K562 (cell line): Measurements from ENCODE around the gene TMEM63C. TPM values are rescaled to one million over a fixed set of nuclear protein-coding genes. Genes with fewer than 3 reads are reported as not detected.
A peak's percentile ranks its signal among the peaks of the same experiment; 100 is the strongest.

Source experiments
- CHCHD3 ChIP-seq: fragments of 250-450 bp; sonication (Bioruptor Pico); IDR thresholded peaks from 2 replicates; pipeline ENCODE4 v2.1.2; 2022; ENCODE audit warnings: mild to moderate bottlenecking
- CSDE1 ChIP-seq, 2 experiments: fragments of 450-650 bp; IDR thresholded peaks; 2 replicates each; pipeline ENCODE4 v1.6.1; 2016; ENCODE audit warnings: mild to moderate bottlenecking in 1 of 2
- FIP1L1 ChIP-seq: fragments of 200-400 bp; formaldehyde crosslinking; IDR thresholded peaks from 2 replicates; pipeline ENCODE4 v1.6.1; 2018; ENCODE audit warnings: mild to moderate bottlenecking, low read depth, low read length; ENCODE audit not compliant: poor library complexity, severe bottlenecking
- MAFG ChIP-seq: fragments of 450-650 bp; conservative IDR thresholded peaks from 2 replicates; pipeline ENCODE4 v1.6.1; 2016; ENCODE audit warnings: missing genetic modification characterization, missing compliant biosample characterization
- NCOA6 ChIP-seq: fragments of 450-650 bp; IDR thresholded peaks from 2 replicates; pipeline ENCODE4 v1.6.1; 2017; ENCODE audit warnings: mild to moderate bottlenecking
- SLC30A9 ChIP-seq: fragments of 250-450 bp; sonication (Bioruptor Pico); IDR thresholded peaks from 2 replicates; pipeline ENCODE4 v1.8.0; 2022; ENCODE audit warnings: mild to moderate bottlenecking, moderate library complexity
- STAG1 ChIP-seq: sonication (generic); formaldehyde crosslinking; IDR thresholded peaks from 2 replicates; pipeline ENCODE4 v1.5.0; 2020; ENCODE audit warnings: missing genetic modification reagents, borderline replicate concordance
- ZBTB7A ChIP-seq: IDR thresholded peaks from 2 replicates; pipeline ENCODE4 v1.6.1; 2011; ENCODE audit warnings: low read depth, mild to moderate bottlenecking, low read length, moderate library complexity, borderline replicate concordance; ENCODE audit not compliant: control insufficient read depth
- ZNF766 ChIP-seq: fragments of 200-800 bp; sonication (Bioruptor generic); conservative IDR thresholded peaks from 2 replicates; pipeline ENCODE4 v1.6.1; 2016; ENCODE audit warnings: missing genetic modification characterization, missing compliant biosample characterization
- polyA plus RNA-seq, 8 experiments: library from polyadenylated mRNA; depleted of rRNA in 4 of 8; stranded (reverse) in 5 of 8; unstranded in 3 of 8; fragments of >200 nt; fragmentation: Nextera tagmentation in 2 of 8; fragmentation: Illumina TruSeq in 1 of 8; extraction: Ambion mirVana in 2 of 8; extraction: Trizol in 1 of 8; gene quantifications; 2 replicates each; pipeline versions ENCODE4 v1.2.1 to v1.2.3, GENCODE V29; 2011 to 2014; ENCODE audit warnings: inconsistent platforms in 1 of 8, missing spikeins in 1 of 8
- total RNA-seq, 7 experiments: library from RNA; depleted of rRNA in 6 of 7; stranded (reverse); fragments of >200 nt in 6 of 7; fragmentation: Illumina TruSeq in 2 of 7; extraction: Trizol in 2 of 7; gene quantifications; 2 replicates each; pipeline versions ENCODE4 v1.2.1 to v1.2.3, GENCODE V29; 2011 to 2021; ENCODE audit warnings: low replicate concordance in 1 of 7
- TF ChIP-seq, protein P1 (sequence below), 3 experiments: IDR thresholded peaks in 2 of 3; conservative IDR thresholded peaks in 1 of 3; 2 replicates each; pipeline ENCODE4 v1.5.1; 2011 to 2012; ENCODE audit warnings: low read length in 3 of 3, mild to moderate bottlenecking in 3 of 3, control low read depth in 2 of 3, improper control_type of control experiment in 1 of 3, inconsistent platforms in 1 of 3, low read depth in 1 of 3, mixed read lengths in 1 of 3, moderate library complexity in 1 of 3; ENCODE audit not compliant: insufficient read depth in 2 of 3
- TF ChIP-seq, protein P2 (sequence below), 2 experiments: fragments of 450-650 bp; IDR thresholded peaks; 2 replicates each; pipeline ENCODE4 v1.6.1; 2016; ENCODE audit warnings: mild to moderate bottlenecking in 2 of 2, borderline replicate concordance in 1 of 2, low read depth in 1 of 2, moderate library complexity in 1 of 2
- TF ChIP-seq, protein P3 (sequence below): fragments of 250-450 bp; sonication (Bioruptor Pico); IDR thresholded peaks from 2 replicates; pipeline ENCODE4 v1.5.0; 2021
- TF ChIP-seq, protein P4 (sequence below): sonication (generic); formaldehyde crosslinking; IDR thresholded peaks from 2 replicates; pipeline ENCODE4 v1.5.0; 2020; ENCODE audit warnings: missing genetic modification reagents

Gene TMEM63C
- total and polyA plus RNA-seq, 9 of the 15 experiments (the other 6 are each of a cell fraction or from before 2014, with no cell fraction given) = 0.07 TPM; not detected in 8

DNA sequence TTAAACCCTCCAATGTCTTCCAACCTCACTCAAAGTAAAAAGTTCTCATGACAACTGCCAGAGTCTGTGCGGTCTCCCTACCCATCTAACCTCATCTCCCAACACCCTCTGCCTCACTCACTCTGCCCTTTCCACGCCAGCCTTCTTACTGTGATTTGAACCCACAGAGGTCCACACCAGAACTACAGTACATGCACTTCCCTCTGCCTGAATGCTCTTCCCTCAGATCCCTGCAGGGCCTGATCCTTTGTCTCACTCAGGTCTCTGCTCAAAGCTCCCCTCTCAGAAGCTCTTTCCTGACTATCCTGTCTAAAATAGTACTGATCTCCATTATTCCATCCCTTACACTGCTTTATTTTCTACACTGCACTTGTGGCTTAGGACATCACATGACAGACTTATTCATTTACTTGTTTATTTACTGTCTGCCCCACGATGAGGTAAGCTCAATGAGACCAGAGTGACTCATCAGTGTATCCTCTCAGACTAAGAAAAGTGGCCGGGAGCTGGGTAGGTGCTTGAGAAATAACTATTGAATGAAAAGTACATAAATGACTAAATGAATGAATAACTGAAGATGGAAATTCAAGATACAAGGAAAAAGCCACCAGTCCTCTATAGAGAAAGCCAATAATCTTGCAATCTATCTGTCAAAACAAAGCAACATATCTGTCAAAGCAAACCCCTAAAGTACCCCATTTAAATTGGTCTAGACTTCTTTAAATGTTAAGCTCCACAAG, 122.0 kb downstream of the TMEM63C start (continued):
- TF ChIP-seq, protein P1, sequence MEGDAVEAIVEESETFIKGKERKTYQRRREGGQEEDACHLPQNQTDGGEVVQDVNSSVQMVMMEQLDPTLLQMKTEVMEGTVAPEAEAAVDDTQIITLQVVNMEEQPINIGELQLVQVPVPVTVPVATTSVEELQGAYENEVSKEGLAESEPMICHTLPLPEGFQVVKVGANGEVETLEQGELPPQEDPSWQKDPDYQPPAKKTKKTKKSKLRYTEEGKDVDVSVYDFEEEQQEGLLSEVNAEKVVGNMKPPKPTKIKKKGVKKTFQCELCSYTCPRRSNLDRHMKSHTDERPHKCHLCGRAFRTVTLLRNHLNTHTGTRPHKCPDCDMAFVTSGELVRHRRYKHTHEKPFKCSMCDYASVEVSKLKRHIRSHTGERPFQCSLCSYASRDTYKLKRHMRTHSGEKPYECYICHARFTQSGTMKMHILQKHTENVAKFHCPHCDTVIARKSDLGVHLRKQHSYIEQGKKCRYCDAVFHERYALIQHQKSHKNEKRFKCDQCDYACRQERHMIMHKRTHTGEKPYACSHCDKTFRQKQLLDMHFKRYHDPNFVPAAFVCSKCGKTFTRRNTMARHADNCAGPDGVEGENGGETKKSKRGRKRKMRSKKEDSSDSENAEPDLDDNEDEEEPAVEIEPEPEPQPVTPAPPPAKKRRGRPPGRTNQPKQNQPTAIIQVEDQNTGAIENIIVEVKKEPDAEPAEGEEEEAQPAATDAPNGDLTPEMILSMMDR (IDR thresholded peaks at IDR 0.05 in 2 of 3, conservative IDR thresholded peaks at IDR 0.05 in 1 of 3; ENCODE audit: insufficient read depth in 2 of 3, low read depth in 1 of 3, low read length in 3 of 3) = no peak
- TF ChIP-seq ZNF766 (CRISPR knock-in tag) (no peak), FIP1L1 (no peak), SLC30A9 (no peak), MAFG (tag) (peak; percentile 51; the same call in 1 of the 2 replicates), ZBTB7A (no peak), NCOA6 (no peak), CHCHD3 (CRISPR knock-in tag) (no peak), CSDE1 (IDR thresholded peaks at IDR 0.05) (no peak), STAG1 (CRISPR knock-in tag) (no peak)
- TF ChIP-seq, protein P2, sequence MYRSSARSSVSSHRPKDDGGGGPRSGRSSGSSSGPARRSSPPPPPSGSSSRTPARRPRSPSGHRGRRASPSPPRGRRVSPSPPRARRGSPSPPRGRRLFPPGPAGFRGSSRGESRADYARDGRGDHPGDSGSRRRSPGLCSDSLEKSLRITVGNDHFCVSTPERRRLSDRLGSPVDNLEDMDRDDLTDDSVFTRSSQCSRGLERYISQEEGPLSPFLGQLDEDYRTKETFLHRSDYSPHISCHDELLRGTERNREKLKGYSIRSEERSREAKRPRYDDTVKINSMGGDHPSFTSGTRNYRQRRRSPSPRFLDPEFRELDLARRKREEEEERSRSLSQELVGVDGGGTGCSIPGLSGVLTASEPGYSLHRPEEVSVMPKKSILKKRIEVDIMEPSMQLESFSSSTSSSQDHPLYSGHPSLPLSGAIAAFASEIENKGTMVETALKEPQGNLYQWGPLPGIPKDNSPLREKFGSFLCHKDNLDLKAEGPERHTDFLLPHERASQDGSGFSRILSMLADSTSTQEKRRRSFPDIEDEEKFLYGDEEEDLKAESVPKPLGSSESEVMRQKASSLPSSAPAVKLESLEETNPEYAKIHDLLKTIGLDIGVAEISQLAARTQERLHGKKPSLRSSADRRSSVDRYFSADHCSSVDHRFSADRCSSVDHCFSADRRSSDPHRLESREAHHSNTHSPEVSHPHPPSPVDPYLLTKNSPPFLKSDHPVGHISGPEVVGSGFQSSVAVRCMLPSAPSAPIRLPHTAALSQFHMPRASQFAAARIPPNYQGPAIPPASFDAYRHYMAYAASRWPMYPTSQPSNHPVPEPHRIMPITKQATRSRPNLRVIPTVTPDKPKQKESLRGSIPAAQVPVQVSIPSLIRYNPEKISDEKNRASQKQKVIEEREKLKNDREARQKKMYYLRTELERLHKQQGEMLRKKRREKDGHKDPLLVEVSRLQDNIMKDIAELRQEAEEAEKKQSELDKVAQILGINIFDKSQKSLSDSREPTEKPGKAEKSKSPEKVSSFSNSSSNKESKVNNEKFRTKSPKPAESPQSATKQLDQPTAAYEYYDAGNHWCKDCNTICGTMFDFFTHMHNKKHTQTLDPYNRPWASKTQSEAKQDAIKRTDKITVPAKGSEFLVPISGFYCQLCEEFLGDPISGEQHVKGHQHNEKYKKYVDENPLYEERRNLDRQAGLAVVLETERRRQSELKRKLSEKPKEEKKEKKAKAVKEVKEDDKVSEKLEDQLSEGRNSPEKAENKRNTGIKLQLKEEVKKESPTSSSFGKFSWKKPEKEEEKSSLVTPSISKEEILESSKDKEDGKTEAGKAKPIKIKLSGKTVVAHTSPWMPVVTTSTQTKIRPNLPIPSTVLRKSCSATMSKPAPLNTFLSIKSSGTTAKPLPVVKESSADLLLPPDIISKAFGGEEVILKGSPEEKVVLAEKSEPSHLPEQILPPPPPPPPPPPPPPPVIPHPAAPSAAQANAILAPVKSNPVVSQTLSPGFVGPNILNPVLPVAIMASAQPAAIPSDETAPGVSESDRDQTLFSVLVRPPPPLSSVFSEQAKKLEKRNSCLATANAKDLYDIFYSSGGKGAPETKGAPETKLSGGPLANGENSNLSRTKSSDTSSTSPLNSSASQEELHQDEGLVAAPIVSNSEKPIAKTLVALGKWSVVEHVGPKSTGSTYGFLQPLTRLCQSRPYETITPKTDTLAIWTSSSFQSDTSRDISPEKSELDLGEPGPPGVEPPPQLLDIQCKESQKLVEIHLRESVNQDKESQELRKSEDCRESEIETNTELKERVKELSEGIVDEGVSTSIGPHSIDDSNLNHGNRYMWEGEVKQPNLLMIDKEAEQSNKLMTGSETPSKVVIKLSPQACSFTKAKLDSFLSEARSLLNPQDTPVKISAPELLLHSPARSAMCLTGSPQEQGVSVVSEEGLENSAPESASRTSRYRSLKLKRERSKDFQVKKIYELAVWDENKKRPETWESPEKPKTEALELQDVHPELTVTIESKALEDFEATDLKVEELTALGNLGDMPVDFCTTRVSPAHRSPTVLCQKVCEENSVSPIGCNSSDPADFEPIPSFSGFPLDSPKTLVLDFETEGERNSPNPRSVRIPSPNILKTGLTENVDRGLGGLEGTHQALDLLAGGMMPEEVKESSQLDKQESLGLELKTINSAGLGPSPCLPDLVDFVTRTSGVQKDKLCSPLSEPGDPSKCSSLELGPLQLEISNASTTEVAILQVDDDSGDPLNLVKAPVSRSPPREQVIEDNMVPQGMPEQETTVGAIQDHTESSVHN (IDR thresholded peaks at IDR 0.05; ENCODE audit: borderline replicate concordance in 1 of 2, low read depth in 1 of 2) = 0 out of 4 replicates have a peak, but pooled peaks of 1 of the 2 experiments have one; percentile 38
- TF ChIP-seq, protein P3, sequence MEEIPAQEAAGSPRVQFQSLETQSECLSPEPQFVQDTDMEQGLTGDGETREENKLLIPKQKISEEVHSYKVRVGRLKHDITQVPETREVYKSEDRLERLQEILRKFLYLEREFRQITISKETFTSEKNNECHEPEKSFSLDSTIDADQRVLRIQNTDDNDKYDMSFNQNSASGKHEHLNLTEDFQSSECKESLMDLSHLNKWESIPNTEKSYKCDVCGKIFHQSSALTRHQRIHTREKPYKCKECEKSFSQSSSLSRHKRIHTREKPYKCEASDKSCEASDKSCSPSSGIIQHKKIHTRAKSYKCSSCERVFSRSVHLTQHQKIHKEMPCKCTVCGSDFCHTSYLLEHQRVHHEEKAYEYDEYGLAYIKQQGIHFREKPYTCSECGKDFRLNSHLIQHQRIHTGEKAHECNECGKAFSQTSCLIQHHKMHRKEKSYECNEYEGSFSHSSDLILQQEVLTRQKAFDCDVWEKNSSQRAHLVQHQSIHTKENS (CRISPR knock-in tag) = no peak
- TF ChIP-seq, protein P4, sequence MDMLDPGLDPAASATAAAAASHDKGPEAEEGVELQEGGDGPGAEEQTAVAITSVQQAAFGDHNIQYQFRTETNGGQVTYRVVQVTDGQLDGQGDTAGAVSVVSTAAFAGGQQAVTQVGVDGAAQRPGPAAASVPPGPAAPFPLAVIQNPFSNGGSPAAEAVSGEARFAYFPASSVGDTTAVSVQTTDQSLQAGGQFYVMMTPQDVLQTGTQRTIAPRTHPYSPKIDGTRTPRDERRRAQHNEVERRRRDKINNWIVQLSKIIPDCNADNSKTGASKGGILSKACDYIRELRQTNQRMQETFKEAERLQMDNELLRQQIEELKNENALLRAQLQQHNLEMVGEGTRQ (CRISPR knock-in tag) = no peak
